Measurements from ENCODE around the gene MIS18A.

Gene MIS18A

GRCh38 chr21:32256251-32256650 lies 22.6 kb downstream of the MIS18A start:
- Histone ChIP-seq H3K27me3 (ENCODE audit: low read length) (no peaks in the 10 kb centered on the region), H3K4me2 (ENCODE audit: low read depth, low read length, poor library complexity, severe bottlenecking) (no peak overlapping the region), H3K9ac (ENCODE audit: low read length) (no peak overlapping the region), H3K9me2 (replicated peaks; ENCODE audit: insufficient read depth, low read length) (no peaks in the 10 kb centered on the region), H3K9me3 (ENCODE audit: insufficient read depth, low read length) (no peaks in the 10 kb centered on the region), H3F3A (ENCODE audit: insufficient read depth) (no peaks in the 10 kb centered on the region), H4K20me1 (ENCODE audit: low read depth, low read length) (no peaks in the 10 kb centered on the region), H2AFZ (ENCODE audit: low read depth, low read length, severe bottlenecking) (no peak overlapping the region), H3K27ac (ENCODE audit: low read depth, low read length) (no peak overlapping the region), H3K4me3 (ENCODE audit: insufficient read depth, low read length, poor library complexity, severe bottlenecking) (no peak overlapping the region), H3K79me2 (ENCODE audit: insufficient read depth, low read length) (no peaks in the 10 kb centered on the region), H3K36me3 (ENCODE audit: low read length) (no peaks in the 10 kb centered on the region)
- TF ChIP-seq EZH2phosphoT487 (conservative IDR thresholded peaks at IDR 0.05; ENCODE audit: low read length) = no peak
- TF ChIP-seq, protein P1, sequence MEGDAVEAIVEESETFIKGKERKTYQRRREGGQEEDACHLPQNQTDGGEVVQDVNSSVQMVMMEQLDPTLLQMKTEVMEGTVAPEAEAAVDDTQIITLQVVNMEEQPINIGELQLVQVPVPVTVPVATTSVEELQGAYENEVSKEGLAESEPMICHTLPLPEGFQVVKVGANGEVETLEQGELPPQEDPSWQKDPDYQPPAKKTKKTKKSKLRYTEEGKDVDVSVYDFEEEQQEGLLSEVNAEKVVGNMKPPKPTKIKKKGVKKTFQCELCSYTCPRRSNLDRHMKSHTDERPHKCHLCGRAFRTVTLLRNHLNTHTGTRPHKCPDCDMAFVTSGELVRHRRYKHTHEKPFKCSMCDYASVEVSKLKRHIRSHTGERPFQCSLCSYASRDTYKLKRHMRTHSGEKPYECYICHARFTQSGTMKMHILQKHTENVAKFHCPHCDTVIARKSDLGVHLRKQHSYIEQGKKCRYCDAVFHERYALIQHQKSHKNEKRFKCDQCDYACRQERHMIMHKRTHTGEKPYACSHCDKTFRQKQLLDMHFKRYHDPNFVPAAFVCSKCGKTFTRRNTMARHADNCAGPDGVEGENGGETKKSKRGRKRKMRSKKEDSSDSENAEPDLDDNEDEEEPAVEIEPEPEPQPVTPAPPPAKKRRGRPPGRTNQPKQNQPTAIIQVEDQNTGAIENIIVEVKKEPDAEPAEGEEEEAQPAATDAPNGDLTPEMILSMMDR (IDR thresholded peaks at IDR 0.05; ENCODE audit: insufficient read depth, low read length, poor library complexity, severe bottlenecking) = no peak

DNA sequence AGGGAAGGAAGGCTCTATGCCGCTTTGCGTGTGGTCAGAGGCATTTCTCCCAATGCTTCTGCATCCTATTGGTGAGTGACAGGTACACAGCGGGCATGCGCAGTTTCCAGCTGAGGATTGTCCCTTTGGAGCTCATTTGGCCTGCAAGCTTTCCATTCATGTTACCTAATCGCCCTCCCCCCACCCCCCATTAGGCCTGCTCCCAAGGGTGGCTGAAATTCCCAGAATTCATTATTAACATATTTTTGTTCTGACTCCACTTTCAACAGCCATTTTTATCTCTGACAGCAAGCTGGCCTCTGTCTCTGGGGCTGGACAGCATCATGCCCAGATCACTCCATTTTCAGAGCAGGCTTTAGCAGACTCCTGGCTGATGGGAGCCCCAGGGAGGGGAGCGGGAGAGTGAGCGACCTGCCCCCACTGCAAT lies 25.6 kb downstream of the MIS18A start:
- Histone ChIP-seq H3K79me2 (ENCODE audit: insufficient read depth, low read length) (no peaks in the 10 kb centered on the region), H3K27me3 (ENCODE audit: low read length) (no peaks in the 10 kb centered on the region), H3K9me3 (ENCODE audit: insufficient read depth, low read length) (no peaks in the 10 kb centered on the region), H3K9me2 (replicated peaks; ENCODE audit: insufficient read depth, low read length) (no peaks in the 10 kb centered on the region), H3F3A (ENCODE audit: insufficient read depth) (no peaks in the 10 kb centered on the region), H2AFZ (ENCODE audit: low read depth, low read length, severe bottlenecking) (no peak overlapping the region), H3K36me3 (ENCODE audit: low read length) (no peaks in the 10 kb centered on the region), H3K27ac (ENCODE audit: low read depth, low read length) (no peak overlapping the region), H3K9ac (ENCODE audit: low read length) (no peak overlapping the region), H4K20me1 (ENCODE audit: low read depth, low read length) (no peaks in the 10 kb centered on the region), H3K4me2 (ENCODE audit: low read depth, low read length, poor library complexity, severe bottlenecking) (no peak overlapping the region), H3K4me3 (ENCODE audit: insufficient read depth, low read length, poor library complexity, severe bottlenecking) (no peak overlapping the region)
- TF ChIP-seq, protein P1 (IDR thresholded peaks at IDR 0.05; ENCODE audit: insufficient read depth, low read length, poor library complexity, severe bottlenecking) = no peak
- no peak for TF ChIP-seq EZH2phosphoT487 (conservative IDR thresholded peaks at IDR 0.05; ENCODE audit: low read length)

GRCh38 chr21:32252136-32252535 lies 26.7 kb downstream of the MIS18A start:
- TF ChIP-seq, protein P1 (IDR thresholded peaks at IDR 0.05; ENCODE audit: insufficient read depth, low read length, poor library complexity, severe bottlenecking) = no peak
- no peak for TF ChIP-seq EZH2phosphoT487 (conservative IDR thresholded peaks at IDR 0.05; ENCODE audit: low read length)

More at GRCh38 chr21:32252136-32252535, 26.7 kb downstream of the MIS18A start:
- no peaks in the 10 kb centered on the region for H3F3A ChIP-seq (ENCODE audit: insufficient read depth)
- H4K20me1 ChIP-seq (ENCODE audit: low read depth, low read length) = no peaks in the 10 kb centered on the region
- no peak overlapping the region for H3K9ac ChIP-seq (ENCODE audit: low read length)
- no peaks in the 10 kb centered on the region for H3K27me3 ChIP-seq (ENCODE audit: low read length)
- no peaks in the 10 kb centered on the region for H3K9me3 ChIP-seq (ENCODE audit: insufficient read depth, low read length)
- no peak overlapping the region for H2AFZ ChIP-seq (ENCODE audit: low read depth, low read length, severe bottlenecking)
- no peak overlapping the region for H3K4me3 ChIP-seq (ENCODE audit: insufficient read depth, low read length, poor library complexity, severe bottlenecking)
- no peaks in the 10 kb centered on the region for H3K36me3 ChIP-seq (ENCODE audit: low read length)
- no peak overlapping the region for H3K4me2 ChIP-seq (ENCODE audit: low read depth, low read length, poor library complexity, severe bottlenecking)
- H3K9me2 ChIP-seq (replicated peaks; ENCODE audit: insufficient read depth, low read length) = no peaks in the 10 kb centered on the region
- no peak overlapping the region for H3K27ac ChIP-seq (ENCODE audit: low read depth, low read length)
- H3K79me2 ChIP-seq (ENCODE audit: insufficient read depth, low read length) = no peaks in the 10 kb centered on the region

Measured in SU-DHL-6 (cell line).